GM21381 (cell line): ENCODE measurements around the gene PLA2G4F.

Source experiments
- ATAC-seq: cut with Tn5 transposase; IDR thresholded peaks from one replicate; pipeline ENCODE4 v1.9.1; 2021; ENCODE audit warnings: mild to moderate bottlenecking, moderate library complexity; ENCODE audit not compliant: unreplicated experiment

The PLA2G4F gene

GRCh38 chr15:42149493-42150218 is 6.8 kb downstream of the PLA2G4F start:
- ATAC-seq: no peak

- ATAC-seq: no peak
Measured at GRCh38 chr15:42148808-42149492, 7.5 kb downstream of the PLA2G4F start.

GRCh38 chr15:42147431-42147735 is 9.1 kb downstream of the PLA2G4F start:
- no peak for ATAC-seq

- no peak for ATAC-seq
Measured at GRCh38 chr15:42146551-42147430, 9.6 kb downstream of the PLA2G4F start.

- ATAC-seq: no peak
Measured at GRCh38 chr15:42145546-42146455, 10.6 kb downstream of the PLA2G4F start.

GRCh38 chr15:42144841-42145375 is 11.5 kb downstream of the PLA2G4F start:
- ATAC-seq: no peak

GRCh38 chr15:42143866-42144625 is 12.4 kb downstream of the PLA2G4F start:
- ATAC-seq: no peak

GRCh38 chr15:42143356-42143755 is 13.1 kb downstream of the PLA2G4F start:
- no peak for ATAC-seq

- ATAC-seq: no peak
Measured at GRCh38 chr15:42141795-42142667, 14.4 kb downstream of the PLA2G4F start.

GRCh38 chr15:42141246-42141645 is 15.2 kb downstream of the PLA2G4F start:
- ATAC-seq: no peak

- ATAC-seq: no peak
Measured at GRCh38 chr15:42140383-42141070, 15.9 kb downstream of the PLA2G4F start.

GRCh38 chr15:42139596-42139995 is 16.8 kb downstream of the PLA2G4F start:
- ATAC-seq: no peak

- ATAC-seq: no peak
Measured at GRCh38 chr15:42138968-42139386, 17.5 kb downstream of the PLA2G4F start.

GRCh38 chr15:42138411-42138810 is 18.0 kb downstream of the PLA2G4F start:
- no peak for ATAC-seq

GRCh38 chr15:42137461-42138261 is 18.8 kb downstream of the PLA2G4F start:
- no peak for ATAC-seq

GRCh38 chr15:42136513-42136912 is 19.9 kb downstream of the PLA2G4F start:
- no peak for ATAC-seq

GRCh38 chr15:42135351-42135750 is 21.1 kb downstream of the PLA2G4F start:
- ATAC-seq: no peak
